Activated CD8-positive, alpha-beta memory T cell treated with anti-CD3 and anti-CD28 coated beads for 1 hour (primary cell): ENCODE results near the gene COQ4.
A peak's percentile ranks its signal among the peaks of the same experiment; 100 is the strongest.

ENCODE experiments used
- DNase-seq, 2 donors: peaks; one replicate each; pipeline ENCODE4 v3.0.0-alpha.2; 2020; ENCODE audit warnings: low read depth in 1 of 2; ENCODE audit errors: extremely low read depth in 1 of 2

COQ4 gene

DNA sequence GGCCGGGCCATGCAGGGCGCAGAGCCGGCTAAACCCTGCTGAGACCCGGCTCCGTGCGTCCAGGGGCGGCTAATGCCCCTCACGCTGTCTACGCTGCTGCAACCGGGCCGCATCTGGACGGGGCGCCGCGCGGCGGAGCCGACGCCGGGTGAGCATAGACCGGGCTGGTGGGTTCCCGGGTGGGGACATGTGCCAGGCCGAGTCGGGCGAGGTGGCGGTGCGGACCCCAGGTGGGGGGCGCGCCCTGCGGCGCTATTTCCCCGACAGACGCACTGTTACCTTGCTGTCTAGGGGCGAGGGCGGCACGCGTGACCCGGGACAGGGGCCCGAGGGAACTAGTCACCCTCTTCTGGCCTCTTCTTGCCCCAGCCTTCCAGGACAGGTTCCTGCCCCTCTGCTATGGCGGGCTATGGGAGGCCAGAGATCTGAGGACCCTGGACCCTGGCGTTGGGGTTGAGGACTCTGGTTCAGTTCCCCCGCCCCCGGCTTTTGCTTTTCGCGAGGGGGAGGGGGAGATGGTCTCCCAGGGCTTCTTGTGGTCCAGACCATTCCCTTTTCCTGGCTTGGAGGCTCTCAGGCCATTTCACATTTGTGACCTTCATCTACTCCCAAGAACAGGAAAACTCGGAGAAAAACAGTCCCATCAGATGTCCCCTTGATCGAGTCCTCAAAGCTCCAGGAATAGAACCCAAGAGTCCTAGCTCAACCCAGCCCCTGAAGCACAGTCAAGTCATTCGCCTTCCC is 18.2 kb downstream of the COQ4 start:
- DNase-seq = no peak

DNA sequence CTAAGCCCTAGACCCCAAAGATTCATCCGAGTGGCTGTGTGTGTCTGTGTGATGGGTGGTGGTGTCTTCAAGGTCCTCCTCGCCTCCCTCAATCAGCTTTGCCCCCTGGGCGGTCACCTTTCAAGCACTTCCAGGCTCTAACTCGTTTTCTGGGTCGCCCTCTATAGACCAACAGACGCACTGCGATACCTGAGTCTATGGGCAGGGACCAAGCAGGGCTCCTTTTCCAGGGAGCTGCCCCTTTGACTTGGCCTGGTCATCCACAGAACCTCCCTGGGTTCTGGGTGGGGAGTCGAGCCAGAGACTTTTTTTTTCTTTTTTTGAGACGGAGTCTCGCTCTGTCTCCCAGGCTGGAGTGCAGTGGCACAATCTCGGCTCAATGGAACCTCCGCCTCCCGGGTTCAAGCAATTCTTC is 18.8 kb downstream of the COQ4 start:
- DNase-seq = peak in 1 of 2 donors; percentile 42

DNA sequence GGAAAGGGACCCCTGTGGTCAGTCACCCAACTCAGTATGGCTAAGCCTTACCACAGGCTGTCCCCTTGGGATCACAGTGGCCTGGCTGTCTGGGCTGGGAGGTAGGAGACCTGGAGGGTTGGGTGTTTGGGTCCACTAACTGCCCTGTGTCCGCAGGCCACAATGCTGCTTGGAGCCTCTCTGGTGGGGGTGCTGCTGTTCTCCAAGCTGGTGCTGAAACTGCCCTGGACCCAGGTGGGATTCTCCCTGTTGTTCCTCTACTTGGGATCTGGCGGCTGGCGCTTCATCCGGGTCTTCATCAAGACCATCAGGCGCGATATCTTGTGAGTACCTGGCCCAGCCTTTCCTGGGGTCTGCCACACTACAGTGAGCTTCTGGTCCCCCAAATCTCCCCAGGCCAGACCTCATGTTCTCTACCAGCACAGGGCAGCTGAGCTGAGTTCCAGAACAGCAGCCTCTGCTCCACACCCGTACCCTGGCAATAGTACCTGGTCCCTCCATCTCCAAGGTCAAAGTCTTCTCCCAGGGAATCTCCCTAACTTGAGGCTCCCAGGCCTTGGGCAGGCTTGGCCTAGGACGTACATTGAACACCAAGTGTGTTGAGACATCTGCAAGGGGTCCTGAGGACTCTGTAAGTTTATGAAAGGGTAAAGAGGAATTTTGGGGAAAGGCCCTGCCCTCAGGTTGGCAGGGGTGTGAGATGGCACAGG is 20.5 kb downstream of the COQ4 start:
- no peak for DNase-seq

DNA sequence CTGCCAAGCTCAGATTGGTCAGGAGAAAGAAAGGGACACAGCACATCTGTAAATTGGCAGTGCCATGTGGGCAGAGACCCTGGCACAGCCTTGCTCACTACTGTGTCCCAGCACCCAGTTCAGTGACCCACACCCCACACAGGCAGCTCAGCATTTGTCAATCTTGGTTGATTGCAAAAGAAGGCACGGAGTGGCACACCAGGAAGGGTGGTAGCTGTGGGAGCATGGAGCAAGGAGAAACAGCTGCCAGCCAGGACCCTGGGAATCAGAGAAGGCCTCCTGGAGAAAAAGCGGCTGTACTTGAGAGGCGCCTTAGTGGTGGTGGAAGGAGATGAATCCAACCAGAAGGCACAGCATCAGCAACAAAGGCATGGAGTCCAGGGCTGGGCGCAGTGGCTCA is 21.2 kb downstream of the COQ4 start:
- DNase-seq = no peak

DNA sequence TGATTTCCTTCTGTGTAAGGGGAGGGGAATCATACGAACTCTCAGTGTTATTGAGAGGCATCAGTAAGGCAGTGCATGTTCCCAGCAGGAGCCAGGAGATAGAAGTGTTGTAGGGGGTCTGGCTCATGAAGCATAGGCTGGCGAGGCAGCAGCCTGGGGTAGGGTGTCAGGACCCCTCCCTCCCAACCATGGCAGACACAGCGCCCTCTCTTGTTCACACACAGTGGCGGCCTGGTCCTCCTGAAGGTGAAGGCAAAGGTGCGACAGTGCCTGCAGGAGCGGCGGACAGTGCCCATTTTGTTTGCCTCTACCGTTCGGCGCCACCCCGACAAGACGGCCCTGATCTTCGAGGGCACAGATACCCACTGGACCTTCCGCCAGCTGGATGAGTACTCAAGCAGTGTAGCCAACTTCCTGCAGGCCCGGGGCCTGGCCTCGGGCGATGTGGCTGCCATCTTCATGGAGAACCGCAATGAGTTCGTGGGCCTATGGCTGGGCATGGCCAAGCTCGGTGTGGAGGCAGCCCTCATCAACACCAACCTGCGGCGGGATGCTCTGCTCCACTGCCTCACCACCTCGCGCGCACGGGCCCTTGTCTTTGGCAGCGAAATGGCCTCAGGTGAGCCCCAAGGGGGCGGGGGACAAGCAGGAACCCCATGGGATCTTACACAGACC is 22.4 kb downstream of the COQ4 start:
- no peak for DNase-seq

DNA sequence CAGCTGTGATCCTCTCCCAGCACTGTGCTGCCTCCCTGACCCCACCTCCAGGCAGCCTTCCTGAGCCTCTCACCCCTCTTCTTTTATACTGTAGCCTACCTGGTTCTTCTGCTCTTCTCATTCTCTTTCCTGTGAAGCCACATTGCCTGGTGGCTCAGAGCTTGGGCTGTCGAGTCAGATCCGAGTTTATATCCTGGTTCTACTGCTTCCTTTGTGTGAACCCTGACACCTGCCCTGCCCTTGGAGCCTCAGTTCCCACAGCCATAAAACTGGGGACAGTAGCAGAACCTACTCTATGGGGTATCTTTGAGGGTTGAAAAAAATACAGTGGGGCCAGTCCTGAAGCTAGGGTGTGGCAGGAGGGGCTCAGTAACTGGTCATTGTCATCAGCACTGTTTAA is 26.5 kb downstream of the COQ4 start:
- DNase-seq = no peak

DNA sequence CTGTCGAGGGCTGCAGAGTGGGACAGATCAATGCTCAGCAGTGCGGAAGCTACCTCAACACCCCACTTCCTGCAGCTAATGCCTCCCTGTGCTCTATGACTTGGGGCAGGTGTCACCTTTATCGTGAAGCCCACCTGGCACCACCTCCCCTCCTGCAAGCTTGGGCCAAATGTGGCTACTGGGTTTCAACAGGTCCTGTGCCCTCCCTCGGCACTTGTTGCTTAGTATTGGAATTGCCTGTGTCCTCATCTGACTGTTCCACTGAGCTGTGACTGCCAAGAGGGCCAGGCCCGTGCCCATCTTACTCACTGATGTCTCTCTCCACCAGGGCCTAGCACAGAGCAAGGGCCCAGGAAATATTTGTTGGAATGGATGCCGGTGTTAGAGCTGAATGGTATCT is 27.1 kb downstream of the COQ4 start:
- no peak for DNase-seq

DNA sequence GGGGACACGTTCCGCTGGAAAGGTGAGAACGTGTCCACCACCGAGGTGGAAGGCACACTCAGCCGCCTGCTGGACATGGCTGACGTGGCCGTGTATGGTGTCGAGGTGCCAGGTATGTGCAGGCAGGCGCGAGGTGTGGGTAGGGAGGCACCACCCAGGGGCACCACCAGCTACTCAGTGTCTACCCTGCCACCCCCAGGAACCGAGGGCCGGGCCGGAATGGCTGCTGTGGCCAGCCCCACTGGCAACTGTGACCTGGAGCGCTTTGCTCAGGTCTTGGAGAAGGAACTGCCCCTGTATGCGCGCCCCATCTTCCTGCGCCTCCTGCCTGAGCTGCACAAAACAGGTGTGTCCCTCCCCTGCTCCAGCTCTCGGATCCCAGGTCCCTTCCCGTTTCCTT is 32.8 kb downstream of the COQ4 start:
- DNase-seq = no peak

DNA sequence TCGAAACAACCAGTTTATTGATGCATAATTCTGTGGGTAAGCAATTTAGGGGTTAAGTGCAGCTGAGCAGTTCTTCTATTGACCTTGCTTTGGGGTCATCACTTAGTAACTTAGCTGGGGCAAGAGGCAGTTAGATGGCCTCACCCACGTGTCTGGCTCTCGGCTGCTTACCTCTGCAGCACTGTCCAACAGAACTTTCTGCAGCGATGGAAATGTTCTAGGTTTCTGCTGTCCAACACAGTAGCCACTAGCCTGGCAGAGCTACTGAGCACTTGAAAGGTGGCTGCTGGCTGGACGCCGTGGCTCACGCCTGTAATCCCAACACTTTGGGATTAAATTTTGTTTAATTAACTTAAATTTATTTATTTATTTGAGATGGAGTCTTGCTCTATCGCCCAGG is 35.5 kb downstream of the COQ4 start:
- no peak for DNase-seq

DNA sequence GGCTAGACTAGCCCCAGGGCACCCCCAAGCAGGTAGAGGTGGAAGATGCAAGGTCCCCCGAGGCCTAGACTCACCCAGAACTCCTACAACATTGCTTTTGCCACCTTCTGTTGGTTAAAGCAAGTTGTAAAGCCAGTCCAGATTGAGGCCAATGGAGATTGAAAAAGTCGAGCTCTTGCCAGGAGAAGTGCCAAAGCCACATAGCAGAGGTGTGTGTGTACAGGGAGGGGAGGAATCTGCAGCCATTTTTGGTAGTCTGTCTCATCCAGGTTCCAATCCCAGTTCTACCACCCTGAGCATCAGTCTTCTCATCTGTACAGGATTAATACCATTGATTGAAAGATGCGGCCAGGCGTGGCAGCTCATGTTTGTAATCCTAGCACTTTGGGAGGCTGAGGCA is 36.2 kb downstream of the COQ4 start:
- no peak for DNase-seq

DNA sequence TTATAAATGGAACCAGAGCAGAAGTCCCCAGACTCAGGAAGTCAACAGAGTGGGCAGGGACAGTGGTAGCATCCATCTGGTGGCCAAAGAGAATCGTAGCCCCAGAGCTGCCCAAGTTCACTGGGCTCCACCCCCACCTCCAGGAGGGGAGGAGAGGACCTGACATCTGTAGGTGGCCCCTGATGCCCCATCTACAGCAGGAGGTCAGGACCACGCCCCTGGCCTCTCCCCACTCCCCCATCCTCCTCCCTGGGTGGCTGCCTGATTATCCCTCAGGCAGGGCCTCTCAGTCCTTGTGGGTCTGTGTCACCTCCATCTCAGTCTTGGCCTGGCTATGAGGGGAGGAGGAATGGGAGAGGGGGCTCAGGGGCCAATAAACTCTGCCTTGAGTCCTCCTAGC is 38.2 kb downstream of the COQ4 start:
- DNase-seq = no peak

DNA sequence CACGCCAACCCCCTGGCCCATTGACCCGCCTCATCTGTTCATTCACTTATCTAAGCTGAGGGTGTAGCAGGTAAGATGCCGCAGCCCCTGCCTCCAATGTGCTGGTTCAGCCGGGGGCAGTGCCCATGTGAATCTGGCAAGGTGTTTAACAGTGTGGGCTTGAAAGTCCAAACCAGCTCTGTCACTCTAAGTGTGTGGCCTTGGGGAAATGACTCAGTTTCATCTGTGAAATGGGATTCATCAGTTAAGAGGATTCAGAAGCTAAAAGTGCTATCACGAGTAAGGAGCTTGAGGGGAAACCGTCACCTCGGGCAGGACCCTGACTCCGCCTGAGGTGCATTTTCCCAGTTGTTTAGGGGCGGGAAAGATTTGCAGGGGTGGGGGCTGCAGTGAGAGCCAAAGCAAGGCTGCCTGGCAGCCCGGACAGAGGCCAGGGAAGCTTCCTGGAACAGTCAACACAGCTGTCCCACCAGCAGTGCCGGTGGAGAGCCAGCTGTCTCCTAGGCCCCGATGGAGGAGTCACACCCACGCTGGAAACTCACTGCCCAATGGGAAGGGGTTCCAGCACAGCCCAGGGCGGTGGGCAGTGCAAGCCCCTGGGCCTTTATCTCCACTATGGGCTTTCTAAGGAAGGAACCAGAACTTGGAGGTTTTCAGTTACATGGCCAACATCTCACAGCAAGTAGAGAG is 38.8 kb downstream of the COQ4 start:
- no peak for DNase-seq

DNA sequence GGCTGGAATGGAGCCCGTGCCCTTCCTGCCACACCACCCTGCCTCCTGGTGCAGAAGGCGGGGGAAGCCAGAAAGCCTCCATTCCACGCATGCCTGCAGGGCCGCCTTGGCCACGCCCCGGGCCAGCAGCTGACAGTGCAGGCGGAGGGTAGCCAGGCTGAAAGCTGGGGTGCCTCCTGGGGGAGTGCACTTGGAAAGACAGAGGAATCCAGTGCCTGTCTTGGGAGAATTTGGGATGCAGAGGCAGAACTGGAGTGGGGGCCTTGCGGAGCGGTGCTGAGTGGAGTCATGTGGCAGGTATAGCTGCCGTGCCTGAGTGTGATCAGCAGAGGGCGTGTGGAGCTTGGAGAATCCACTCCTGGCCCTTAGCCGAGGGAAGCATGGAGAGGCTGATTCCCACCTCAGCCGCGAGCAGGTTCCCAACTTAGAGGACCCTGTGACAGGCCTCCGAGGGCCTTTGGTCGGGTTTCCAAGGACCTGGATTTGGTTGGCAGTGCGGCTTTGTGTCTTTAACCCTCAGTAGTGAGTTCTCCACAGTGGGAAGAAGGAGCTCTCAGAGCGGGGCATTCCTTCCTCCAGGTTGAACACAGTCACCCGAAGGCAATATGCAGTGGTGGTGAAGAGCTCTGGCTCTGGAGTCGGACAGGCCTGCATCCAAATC is 39.5 kb downstream of the COQ4 start:
- DNase-seq = peak in 1 of 2 donors; percentile 42

DNA sequence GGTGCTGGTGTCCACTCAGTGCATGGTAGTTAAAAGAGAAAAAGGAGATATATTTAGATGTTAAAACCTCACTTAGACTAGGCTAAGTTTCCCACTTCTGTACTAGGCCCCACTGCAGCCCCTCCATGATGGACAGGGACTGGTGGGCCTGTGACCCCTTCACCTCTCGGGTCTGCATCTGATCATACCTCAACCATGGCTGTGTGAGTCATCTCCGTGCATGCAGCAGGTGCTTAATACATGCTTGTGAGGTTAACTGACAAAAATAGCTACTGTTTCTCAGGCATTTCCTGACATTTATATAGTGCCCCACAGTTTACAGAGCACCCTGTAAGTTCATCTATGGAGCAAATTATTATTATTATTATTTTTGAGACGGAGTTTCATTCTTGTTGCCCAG is 40.1 kb downstream of the COQ4 start:
- DNase-seq = no peak

DNA sequence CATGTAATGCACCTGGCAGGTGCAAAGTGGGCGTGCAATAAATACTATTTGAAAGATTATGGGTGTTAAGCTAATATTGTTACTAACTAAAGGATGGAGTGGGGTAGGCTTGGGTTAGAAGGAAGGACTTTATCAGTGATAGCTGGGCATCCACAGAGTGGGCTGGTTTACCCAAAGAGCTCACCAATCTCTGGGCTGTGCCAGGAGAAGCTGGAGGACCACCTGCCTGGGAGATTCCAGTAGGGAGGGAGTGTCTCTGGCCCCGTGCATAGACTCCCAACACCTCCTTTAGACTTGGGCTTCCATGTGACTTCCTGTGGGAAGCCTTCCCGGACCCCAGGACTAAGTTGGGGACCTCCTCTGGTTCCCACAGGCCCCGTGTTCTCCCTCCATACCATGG is 42.9 kb downstream of the COQ4 start:
- no peak for DNase-seq

DNA sequence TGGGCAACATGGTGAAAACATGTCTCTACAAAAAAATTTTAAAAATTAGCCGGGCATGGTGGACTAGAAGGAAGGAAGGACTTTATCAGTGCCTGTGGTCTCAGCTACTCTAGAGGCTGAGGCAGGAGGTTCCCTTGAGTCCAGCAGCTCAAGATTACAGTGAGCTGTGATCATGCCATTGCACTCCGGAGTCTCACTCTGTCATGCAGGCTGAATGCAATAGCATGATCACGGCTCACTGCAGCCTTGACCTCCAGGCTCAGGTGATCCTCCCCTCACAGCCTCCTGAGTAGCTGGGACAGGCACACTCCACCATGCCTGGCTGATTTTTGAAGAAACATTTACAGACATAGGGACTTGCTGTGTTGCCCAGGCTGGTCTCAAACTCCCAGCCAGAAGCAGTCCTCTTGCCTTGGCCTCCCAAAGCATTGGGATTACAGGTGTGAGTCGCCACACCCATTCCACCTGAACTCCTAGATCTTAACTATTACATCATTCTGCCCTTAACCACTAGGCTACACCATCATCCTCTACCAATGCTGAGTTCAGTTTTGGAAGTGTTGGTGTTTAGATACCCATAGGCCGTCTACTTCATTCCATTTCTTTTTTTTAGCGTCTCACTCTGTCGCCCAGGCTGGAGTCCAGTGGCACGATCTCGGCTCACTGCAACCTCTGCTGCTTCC is 46.5 kb downstream of the COQ4 start:
- no peak for DNase-seq

DNA sequence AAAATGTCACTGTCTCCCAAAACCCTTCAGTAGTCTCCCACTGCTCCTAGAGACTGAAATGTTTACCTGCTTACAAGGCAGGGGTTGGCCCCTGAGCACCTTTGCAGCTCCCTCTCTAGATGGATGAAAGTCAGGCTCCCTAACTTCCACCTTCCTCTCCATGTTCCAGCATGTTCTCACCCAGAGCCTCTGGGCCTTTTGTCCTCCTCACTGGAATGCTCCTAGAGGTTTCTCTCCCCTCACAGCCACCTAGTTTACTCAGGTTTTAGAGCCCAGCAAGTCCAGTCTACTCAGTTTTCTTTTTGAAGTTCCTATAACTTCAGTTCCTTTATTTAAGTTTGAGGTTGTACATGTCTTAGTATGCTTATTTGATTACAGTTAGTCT is 47.7 kb downstream of the COQ4 start:
- no peak for DNase-seq

DNA sequence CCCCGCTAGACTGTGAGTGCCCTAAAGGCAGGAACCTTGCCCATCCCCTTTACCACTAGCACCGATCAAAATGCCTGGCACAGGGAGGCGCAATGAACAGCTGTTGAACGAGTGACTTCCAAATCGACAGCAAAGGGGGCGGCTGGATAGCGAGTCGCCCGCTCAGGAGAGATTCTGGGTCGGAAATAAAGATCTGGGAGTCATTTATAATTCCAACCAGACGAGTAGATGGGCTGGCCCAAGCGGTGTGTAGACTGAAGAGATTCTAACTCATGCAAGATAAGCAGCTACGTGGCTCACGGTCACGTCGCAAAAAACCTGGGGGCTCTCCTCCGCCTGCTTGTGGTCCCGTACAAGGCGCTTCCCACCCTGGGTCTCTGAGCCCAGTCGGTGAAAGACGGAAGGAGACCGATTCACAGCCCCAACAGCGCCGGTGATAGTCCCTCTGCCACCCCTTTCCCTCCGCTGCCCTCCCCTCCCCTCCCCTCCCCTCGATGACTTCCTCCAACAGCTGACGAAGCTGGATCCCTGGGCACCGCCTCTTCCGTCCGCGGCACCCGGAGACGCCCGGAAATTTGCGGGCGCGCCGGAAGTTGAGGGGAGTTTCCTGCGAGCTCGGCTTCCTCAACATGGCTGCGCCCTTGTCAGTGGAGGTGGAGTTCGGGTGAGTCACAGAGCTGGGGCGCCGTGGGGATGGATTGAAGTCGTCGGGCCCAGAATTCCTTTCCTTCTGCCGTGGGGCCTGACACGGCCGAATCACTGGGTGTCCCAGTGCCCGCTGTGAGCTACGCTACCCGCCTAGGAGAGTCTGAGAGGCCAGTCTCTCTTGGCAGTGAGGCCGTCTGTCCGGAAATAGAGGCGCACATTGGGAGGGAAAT is 48.4 kb downstream of the COQ4 start, which contains the start of gene URM1:
TSS of gene URM1 (plus strand) at position 623 of the 878 bp plus-strand sequence. CDS start at position 630, 7 bp downstream.
- DNase-seq = peak; percentile 85 to 92

DNA sequence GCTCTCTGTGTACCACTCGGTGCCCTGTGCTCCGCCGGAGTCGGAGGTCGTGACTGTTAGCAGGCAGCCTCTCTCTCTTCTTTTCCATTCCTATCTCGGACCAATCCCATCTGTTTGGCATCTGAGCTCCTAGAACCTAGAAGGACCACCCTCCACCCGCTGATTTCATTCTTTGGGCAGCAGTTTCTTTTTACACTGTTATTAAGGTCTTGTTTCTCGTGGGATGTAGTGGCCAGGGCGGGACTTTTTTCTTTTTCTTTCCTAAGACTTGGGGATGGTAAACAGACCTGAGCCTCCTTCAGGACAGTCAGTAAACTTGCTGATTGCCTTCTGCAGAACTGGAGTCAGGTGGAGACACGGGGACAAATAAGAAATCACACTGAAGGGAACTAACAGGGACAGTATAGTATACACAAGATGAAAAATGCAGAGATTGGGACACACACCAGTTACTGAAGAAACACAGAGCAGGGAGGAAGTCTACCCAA is 49.0 kb downstream of the COQ4 start:
- no peak for DNase-seq
